Measurements from ENCODE around the gene CYSLTR1. TPM values are rescaled to one million over a fixed set of nuclear protein-coding genes. Genes with fewer than 3 reads are reported as not detected.

CYSLTR1 gene
- polyA plus RNA-seq, 1 donor from 2014 or later: not detected

DNA sequence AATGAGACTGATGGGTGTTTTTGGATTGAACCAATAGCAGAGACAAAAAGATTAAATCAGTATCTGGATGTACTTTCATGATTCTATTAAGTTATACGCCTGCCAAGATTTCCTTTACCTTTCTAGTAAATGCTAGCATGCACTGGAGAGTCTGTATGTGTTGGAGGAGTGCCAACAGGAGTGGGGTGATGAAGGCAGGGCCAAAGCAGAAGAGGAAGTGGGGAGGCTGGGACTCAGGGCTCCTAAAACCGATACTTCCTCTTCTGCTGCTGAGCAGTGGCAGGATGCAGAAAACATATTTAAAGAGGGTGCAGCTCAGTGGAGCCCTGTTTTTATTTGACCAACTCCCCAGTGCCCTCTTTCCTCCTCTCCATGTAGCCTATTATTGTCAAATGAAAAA is 5.6 kb downstream of the CYSLTR1 start:
- Histone ChIP-seq H2AFZ (ENCODE audit: low read depth, low read length) (no peak overlapping the region), H3K36me3 (ENCODE audit: insufficient read depth, low read length) (no peaks in the 10 kb centered on the region), H3F3A (ENCODE audit: insufficient read depth, low read length, poor library complexity, severe bottlenecking) (no peaks in the 10 kb centered on the region), H3K9me3 (ENCODE audit: low read length) (no peaks in the 10 kb centered on the region), H3K79me2 (replicated peaks; ENCODE audit: insufficient read depth, low read length) (no peaks in the 10 kb centered on the region), H3K4me3 (ENCODE audit: low read length) (no peak overlapping the region), H3K27ac (ENCODE audit: low read length) (no peak overlapping the region), H3K27me3 (ENCODE audit: insufficient read depth, low read depth, low read length) (no peaks in the 10 kb centered on the region), H4K20me1 (ENCODE audit: insufficient read depth) (no peaks in the 10 kb centered on the region), H3K9ac (ENCODE audit: low read length) (no peak overlapping the region), H3K9me2 (ENCODE audit: insufficient read depth, low read length) (no peaks in the 10 kb centered on the region), H3K4me2 (ENCODE audit: low read length) (no peak overlapping the region)
- TF ChIP-seq, protein P1, sequence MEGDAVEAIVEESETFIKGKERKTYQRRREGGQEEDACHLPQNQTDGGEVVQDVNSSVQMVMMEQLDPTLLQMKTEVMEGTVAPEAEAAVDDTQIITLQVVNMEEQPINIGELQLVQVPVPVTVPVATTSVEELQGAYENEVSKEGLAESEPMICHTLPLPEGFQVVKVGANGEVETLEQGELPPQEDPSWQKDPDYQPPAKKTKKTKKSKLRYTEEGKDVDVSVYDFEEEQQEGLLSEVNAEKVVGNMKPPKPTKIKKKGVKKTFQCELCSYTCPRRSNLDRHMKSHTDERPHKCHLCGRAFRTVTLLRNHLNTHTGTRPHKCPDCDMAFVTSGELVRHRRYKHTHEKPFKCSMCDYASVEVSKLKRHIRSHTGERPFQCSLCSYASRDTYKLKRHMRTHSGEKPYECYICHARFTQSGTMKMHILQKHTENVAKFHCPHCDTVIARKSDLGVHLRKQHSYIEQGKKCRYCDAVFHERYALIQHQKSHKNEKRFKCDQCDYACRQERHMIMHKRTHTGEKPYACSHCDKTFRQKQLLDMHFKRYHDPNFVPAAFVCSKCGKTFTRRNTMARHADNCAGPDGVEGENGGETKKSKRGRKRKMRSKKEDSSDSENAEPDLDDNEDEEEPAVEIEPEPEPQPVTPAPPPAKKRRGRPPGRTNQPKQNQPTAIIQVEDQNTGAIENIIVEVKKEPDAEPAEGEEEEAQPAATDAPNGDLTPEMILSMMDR (IDR thresholded peaks at IDR 0.05; ENCODE audit: poor library complexity, severe bottlenecking): no peak
- TF ChIP-seq EP300 (conservative IDR thresholded peaks at IDR 0.05; ENCODE audit: poor library complexity, severe bottlenecking) (no peak), POLR2AphosphoS5 (IDR thresholded peaks at IDR 0.05) (no peak), TAF1 (IDR thresholded peaks at IDR 0.05; ENCODE audit: low read depth) (no peak), RAD21 (conservative IDR thresholded peaks at IDR 0.05) (no peak), SMC3 (conservative IDR thresholded peaks at IDR 0.05; ENCODE audit: poor library complexity) (no peak), EZH2 (IDR thresholded peaks at IDR 0.05; ENCODE audit: borderline replicate concordance, insufficient read depth, low read length, poor library complexity, severe bottlenecking) (no peak), MXI1 (conservative IDR thresholded peaks at IDR 0.05; ENCODE audit: poor library complexity, severe bottlenecking) (no peak)
- TF ChIP-seq, protein P2, sequence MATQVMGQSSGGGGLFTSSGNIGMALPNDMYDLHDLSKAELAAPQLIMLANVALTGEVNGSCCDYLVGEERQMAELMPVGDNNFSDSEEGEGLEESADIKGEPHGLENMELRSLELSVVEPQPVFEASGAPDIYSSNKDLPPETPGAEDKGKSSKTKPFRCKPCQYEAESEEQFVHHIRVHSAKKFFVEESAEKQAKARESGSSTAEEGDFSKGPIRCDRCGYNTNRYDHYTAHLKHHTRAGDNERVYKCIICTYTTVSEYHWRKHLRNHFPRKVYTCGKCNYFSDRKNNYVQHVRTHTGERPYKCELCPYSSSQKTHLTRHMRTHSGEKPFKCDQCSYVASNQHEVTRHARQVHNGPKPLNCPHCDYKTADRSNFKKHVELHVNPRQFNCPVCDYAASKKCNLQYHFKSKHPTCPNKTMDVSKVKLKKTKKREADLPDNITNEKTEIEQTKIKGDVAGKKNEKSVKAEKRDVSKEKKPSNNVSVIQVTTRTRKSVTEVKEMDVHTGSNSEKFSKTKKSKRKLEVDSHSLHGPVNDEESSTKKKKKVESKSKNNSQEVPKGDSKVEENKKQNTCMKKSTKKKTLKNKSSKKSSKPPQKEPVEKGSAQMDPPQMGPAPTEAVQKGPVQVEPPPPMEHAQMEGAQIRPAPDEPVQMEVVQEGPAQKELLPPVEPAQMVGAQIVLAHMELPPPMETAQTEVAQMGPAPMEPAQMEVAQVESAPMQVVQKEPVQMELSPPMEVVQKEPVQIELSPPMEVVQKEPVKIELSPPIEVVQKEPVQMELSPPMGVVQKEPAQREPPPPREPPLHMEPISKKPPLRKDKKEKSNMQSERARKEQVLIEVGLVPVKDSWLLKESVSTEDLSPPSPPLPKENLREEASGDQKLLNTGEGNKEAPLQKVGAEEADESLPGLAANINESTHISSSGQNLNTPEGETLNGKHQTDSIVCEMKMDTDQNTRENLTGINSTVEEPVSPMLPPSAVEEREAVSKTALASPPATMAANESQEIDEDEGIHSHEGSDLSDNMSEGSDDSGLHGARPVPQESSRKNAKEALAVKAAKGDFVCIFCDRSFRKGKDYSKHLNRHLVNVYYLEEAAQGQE (IDR thresholded peaks at IDR 0.05; ENCODE audit: borderline replicate concordance): no peak

DNA sequence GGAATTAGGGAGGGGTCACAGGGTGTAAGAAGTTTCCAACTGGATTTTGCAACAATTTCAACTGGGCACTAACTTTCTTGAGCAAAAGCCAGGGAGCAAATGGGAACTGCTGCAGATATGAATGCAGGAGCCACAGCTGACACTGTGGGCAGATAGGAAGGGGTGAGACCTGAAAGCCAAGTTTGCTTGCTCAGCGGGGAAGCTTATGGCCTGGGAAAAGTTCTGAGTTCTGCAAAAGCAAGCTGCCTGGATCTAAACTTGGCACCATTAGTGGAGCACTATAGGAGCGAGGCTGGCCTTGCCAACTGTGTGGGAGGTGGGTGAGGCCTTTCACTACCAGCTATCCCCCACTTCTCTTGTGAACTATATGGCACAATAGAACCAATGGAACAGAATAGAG is 11.1 kb downstream of the CYSLTR1 start:
- H3K27ac ChIP-seq (ENCODE audit: low read length): no peak overlapping the region
- no peaks in the 10 kb centered on the region for H3F3A ChIP-seq (ENCODE audit: insufficient read depth, low read length, poor library complexity, severe bottlenecking)
- H3K4me3 ChIP-seq (ENCODE audit: low read length): no peak overlapping the region
- no peaks in the 10 kb centered on the region for H3K27me3 ChIP-seq (ENCODE audit: insufficient read depth, low read depth, low read length)
- no peak overlapping the region for H3K4me2 ChIP-seq (ENCODE audit: low read length)
- H2AFZ ChIP-seq (ENCODE audit: low read depth, low read length): no peak overlapping the region
- H3K79me2 ChIP-seq (replicated peaks; ENCODE audit: insufficient read depth, low read length): no peaks in the 10 kb centered on the region
- TF ChIP-seq EP300 (conservative IDR thresholded peaks at IDR 0.05; ENCODE audit: poor library complexity, severe bottlenecking) (no peak), MXI1 (conservative IDR thresholded peaks at IDR 0.05; ENCODE audit: poor library complexity, severe bottlenecking) (no peak)
- no peaks in the 10 kb centered on the region for H3K9me2 ChIP-seq (ENCODE audit: insufficient read depth, low read length)
- H4K20me1 ChIP-seq (ENCODE audit: insufficient read depth): no peaks in the 10 kb centered on the region
- no peaks in the 10 kb centered on the region for H3K36me3 ChIP-seq (ENCODE audit: insufficient read depth, low read length)
- H3K9ac ChIP-seq (ENCODE audit: low read length): no peak overlapping the region
- no peaks in the 10 kb centered on the region for H3K9me3 ChIP-seq (ENCODE audit: low read length)

DNA sequence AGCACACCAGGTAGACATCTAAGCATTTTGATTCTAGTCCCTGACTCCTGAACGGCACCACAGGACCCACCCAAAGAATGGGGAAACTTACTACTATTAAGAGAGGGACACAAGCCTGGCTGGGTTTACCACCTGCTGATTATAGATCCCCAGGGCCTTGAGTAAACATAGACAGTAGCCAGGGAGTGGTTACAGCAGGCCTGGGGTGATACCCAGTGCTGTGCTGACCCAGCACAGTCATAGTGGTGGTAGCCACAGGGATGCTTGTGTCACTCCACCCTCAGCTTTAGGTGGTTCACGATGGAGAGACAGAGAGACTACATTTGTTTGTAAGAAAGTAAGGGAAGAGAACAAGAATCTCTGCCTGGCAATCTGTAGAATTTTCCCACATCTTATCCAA is 11.7 kb downstream of the CYSLTR1 start:
- H3K79me2 ChIP-seq (replicated peaks; ENCODE audit: insufficient read depth, low read length): no peaks in the 10 kb centered on the region
- H3K9ac ChIP-seq (ENCODE audit: low read length): no peak overlapping the region

More for the DNA sequence above, 11.7 kb downstream of the CYSLTR1 start:
- Histone ChIP-seq H2AFZ (ENCODE audit: low read depth, low read length) (no peak overlapping the region), H4K20me1 (ENCODE audit: insufficient read depth) (no peaks in the 10 kb centered on the region), H3F3A (ENCODE audit: insufficient read depth, low read length, poor library complexity, severe bottlenecking) (no peaks in the 10 kb centered on the region), H3K4me2 (ENCODE audit: low read length) (no peak overlapping the region), H3K27me3 (ENCODE audit: insufficient read depth, low read depth, low read length) (no peaks in the 10 kb centered on the region), H3K36me3 (ENCODE audit: insufficient read depth, low read length) (no peaks in the 10 kb centered on the region), H3K9me3 (ENCODE audit: low read length) (no peaks in the 10 kb centered on the region), H3K9me2 (ENCODE audit: insufficient read depth, low read length) (no peaks in the 10 kb centered on the region), H3K27ac (ENCODE audit: low read length) (no peak overlapping the region), H3K4me3 (ENCODE audit: low read length) (no peak overlapping the region)
- no peak for TF ChIP-seq MXI1 (conservative IDR thresholded peaks at IDR 0.05; ENCODE audit: poor library complexity, severe bottlenecking)
- no peak for TF ChIP-seq EZH2 (IDR thresholded peaks at IDR 0.05; ENCODE audit: borderline replicate concordance, insufficient read depth, low read length, poor library complexity, severe bottlenecking)
- TF ChIP-seq RAD21 (conservative IDR thresholded peaks at IDR 0.05): no peak
- no peak for TF ChIP-seq EP300 (conservative IDR thresholded peaks at IDR 0.05; ENCODE audit: poor library complexity, severe bottlenecking)
- TF ChIP-seq TAF1 (IDR thresholded peaks at IDR 0.05; ENCODE audit: low read depth): no peak
- TF ChIP-seq, protein P1 (IDR thresholded peaks at IDR 0.05; ENCODE audit: poor library complexity, severe bottlenecking): no peak
- TF ChIP-seq SMC3 (conservative IDR thresholded peaks at IDR 0.05; ENCODE audit: poor library complexity): no peak
- TF ChIP-seq, protein P2 (IDR thresholded peaks at IDR 0.05; ENCODE audit: borderline replicate concordance): no peak
- no peak for TF ChIP-seq POLR2AphosphoS5 (IDR thresholded peaks at IDR 0.05)
